A549 (cell line): ENCODE measurements around the gene PCDH1.

Source experiments
- CTCF ChIP-seq: fragments of >200 bp; sonication (Bioruptor Twin); formaldehyde crosslinking; IDR thresholded peaks from 3 replicates; pipeline ENCODE4 v1.5.1; 2016
- MAFK ChIP-seq: fragments of 450-650 bp; IDR thresholded peaks from 2 replicates; pipeline ENCODE4 v1.6.1; 2014; ENCODE audit not compliant: partially characterized antibody
- RAD21 ChIP-seq, 2 experiments: fragments of >200 bp in 1 of 2; sonication (Bioruptor Twin) in 1 of 2; formaldehyde crosslinking in 1 of 2; IDR thresholded peaks in 1 of 2; conservative IDR thresholded peaks in 1 of 2; 2 replicates in 1 of 2; 3 replicates in 1 of 2; pipeline ENCODE4 v1.6.1; 2012 to 2018; ENCODE audit warnings: inconsistent platforms in 1 of 2

- peak in 1 of 2 experiments; percentile 28; a peak in 2 of 5 replicates for TF ChIP-seq RAD21 (conservative IDR thresholded peaks at IDR 0.05 in 1 of 2, IDR thresholded peaks at IDR 0.05 in 1 of 2)
- no peak for TF ChIP-seq CTCF
- TF ChIP-seq MAFK = no peak
Measured at GRCh38 chr5:141914199-141914743, 36.1 kb upstream of the PCDH1 start.
